ENCODE measurements around the gene GPBAR1. TPM values are rescaled to one million over a fixed set of nuclear protein-coding genes. Genes with fewer than 3 reads are reported as not detected.

GPBAR1 gene
- polyA plus RNA-seq, 1 of the 3 experiments (the other 2 are of a cell fraction) = 0.13 TPM

- Histone ChIP-seq H3K27ac (ENCODE audit: low read depth in 2 of 2, low read length in 1 of 2) (no peak overlapping the region), H3K79me2 (ENCODE audit: insufficient read depth) (no peaks in the 10 kb centered on the region), H3K9ac (no peak overlapping the region), H3K4me1 (ENCODE audit: control insufficient read depth in 1 of 2, insufficient read depth in 2 of 2, low read depth in 1 of 2, low read length in 1 of 2) (peaks cover 0 to 5% of the 10 kb centered on the region in 2 experiments; a peak in 1 of 4 replicates), H3K4me2 (no peak overlapping the region), H3K9me2 (no peaks in the 10 kb centered on the region), H3K36me3 (replicated peaks in 1 of 2; ENCODE audit: control insufficient read depth in 1 of 2, insufficient read depth in 2 of 2, low read length in 1 of 2) (no peaks in the 10 kb centered on the region), H2AFZ (ENCODE audit: low read depth) (no peak overlapping the region), H3F3A (replicated peaks; ENCODE audit: insufficient read depth) (no peaks in the 10 kb centered on the region), H3K4me3 (ENCODE audit: low read depth in 2 of 2, low read length in 1 of 2) (no peak overlapping the region), H3K27me3 (ENCODE audit: insufficient read depth) (no peaks in the 10 kb centered on the region), H3K9me3 (no peaks in the 10 kb centered on the region), H4K20me1 (ENCODE audit: insufficient read depth) (no peaks in the 10 kb centered on the region)
- ChIA-PET CTCF (interaction anchor here (1.8 to 2.7 kb wide), 2 partner anchors 22 to 62 kb away, joined by 5 to 13 read pairs; partner anchors contain the start of gene CATIP), POLR2A (no interaction called here)
- TF ChIP-seq FOSL2 (IDR thresholded peaks at IDR 0.05; ENCODE audit: borderline replicate concordance, low read depth) = no peak
- TF ChIP-seq FOXM1 (IDR thresholded peaks at IDR 0.05; ENCODE audit: low read depth) = no peak
- no peak for TF ChIP-seq SMC3 (IDR thresholded peaks at IDR 0.05; ENCODE audit: low read depth, low read length)
- TF ChIP-seq TAF1 (IDR thresholded peaks at IDR 0.05; ENCODE audit: borderline replicate concordance, low read depth, low read length) = no peak
- TF ChIP-seq, protein P1, sequence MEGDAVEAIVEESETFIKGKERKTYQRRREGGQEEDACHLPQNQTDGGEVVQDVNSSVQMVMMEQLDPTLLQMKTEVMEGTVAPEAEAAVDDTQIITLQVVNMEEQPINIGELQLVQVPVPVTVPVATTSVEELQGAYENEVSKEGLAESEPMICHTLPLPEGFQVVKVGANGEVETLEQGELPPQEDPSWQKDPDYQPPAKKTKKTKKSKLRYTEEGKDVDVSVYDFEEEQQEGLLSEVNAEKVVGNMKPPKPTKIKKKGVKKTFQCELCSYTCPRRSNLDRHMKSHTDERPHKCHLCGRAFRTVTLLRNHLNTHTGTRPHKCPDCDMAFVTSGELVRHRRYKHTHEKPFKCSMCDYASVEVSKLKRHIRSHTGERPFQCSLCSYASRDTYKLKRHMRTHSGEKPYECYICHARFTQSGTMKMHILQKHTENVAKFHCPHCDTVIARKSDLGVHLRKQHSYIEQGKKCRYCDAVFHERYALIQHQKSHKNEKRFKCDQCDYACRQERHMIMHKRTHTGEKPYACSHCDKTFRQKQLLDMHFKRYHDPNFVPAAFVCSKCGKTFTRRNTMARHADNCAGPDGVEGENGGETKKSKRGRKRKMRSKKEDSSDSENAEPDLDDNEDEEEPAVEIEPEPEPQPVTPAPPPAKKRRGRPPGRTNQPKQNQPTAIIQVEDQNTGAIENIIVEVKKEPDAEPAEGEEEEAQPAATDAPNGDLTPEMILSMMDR (IDR thresholded peaks at IDR 0.05) = no peak
- no peak for TF ChIP-seq MAX (IDR thresholded peaks at IDR 0.05; ENCODE audit: low read depth)
- TF ChIP-seq EP300 (IDR thresholded peaks at IDR 0.05; ENCODE audit: borderline replicate concordance in 1 of 2, low read depth in 1 of 2, low read length in 1 of 2) = no peak
- TF ChIP-seq POLR2AphosphoS5 (IDR thresholded peaks at IDR 0.05; ENCODE audit: low read depth, low read length) = no peak
- no peak for TF ChIP-seq ELF1 (IDR thresholded peaks at IDR 0.05)
- TF ChIP-seq RCOR1 (IDR thresholded peaks at IDR 0.05; ENCODE audit: low read length) = no peak
- TF ChIP-seq, protein P2, sequence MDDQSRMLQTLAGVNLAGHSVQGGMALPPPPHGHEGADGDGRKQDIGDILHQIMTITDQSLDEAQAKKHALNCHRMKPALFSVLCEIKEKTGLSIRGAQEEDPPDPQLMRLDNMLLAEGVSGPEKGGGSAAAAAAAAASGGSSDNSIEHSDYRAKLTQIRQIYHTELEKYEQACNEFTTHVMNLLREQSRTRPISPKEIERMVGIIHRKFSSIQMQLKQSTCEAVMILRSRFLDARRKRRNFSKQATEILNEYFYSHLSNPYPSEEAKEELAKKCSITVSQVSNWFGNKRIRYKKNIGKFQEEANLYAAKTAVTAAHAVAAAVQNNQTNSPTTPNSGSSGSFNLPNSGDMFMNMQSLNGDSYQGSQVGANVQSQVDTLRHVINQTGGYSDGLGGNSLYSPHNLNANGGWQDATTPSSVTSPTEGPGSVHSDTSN (IDR thresholded peaks at IDR 0.05) = no peak
- no peak for TF ChIP-seq SIN3A (IDR thresholded peaks at IDR 0.05; ENCODE audit: borderline replicate concordance, low read depth, low read length)
- no peak for DNase-seq
- WGBS (ENCODE audit: low lambda C conversion rate) = 80% methylated on average over 5 of the region's 5 CpGs
These were observed 33.7 kb downstream of the GPBAR1 start for GRCh38 chr2:218294430-218295022.

DNA sequence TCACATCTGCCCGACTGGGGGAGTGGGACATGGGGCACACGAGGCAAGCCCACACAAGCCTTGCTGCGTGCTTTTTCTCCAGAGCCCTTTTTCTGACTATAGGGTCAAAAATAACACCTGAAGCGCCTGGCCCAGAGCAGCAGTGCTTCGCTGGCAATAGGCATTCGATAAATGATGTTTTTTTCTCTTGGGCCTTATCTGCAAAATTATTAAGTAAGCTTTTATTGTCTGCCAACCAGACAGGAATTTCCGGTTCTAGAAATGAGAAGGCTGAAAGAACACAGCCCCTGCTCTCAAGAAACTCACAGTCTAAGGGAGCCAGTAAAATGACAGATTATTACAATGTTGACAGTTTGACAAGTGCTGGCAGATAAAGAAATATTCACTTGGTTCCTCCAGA is 34.2 kb downstream of the GPBAR1 start:
- no peak for DNase-seq
- no peak overlapping the region for H3K9ac ChIP-seq

More for the DNA sequence above, 34.2 kb downstream of the GPBAR1 start:
- peaks cover 0 to 5% of the 10 kb centered on the region in 2 experiments; a peak in 1 of 4 replicates for H3K4me1 ChIP-seq (ENCODE audit: control insufficient read depth in 1 of 2, insufficient read depth in 2 of 2, low read depth in 1 of 2, low read length in 1 of 2)
- H3K4me2 ChIP-seq = no peak overlapping the region
- no peaks in the 10 kb centered on the region for H3K9me3 ChIP-seq
- TF ChIP-seq TCF12 (IDR thresholded peaks at IDR 0.05) (no peak), REST (IDR thresholded peaks at IDR 0.05; ENCODE audit: low read depth, low read length) (no peak), TEAD4 (IDR thresholded peaks at IDR 0.05; ENCODE audit: borderline replicate concordance, insufficient read depth) (no peak), USF2 (IDR thresholded peaks at IDR 0.05; ENCODE audit: borderline replicate concordance, low read depth, low read length) (no peak), GABPA (IDR thresholded peaks at IDR 0.05; ENCODE audit: low read depth) (no peak), EP300 (IDR thresholded peaks at IDR 0.05; ENCODE audit: borderline replicate concordance in 1 of 2, low read depth in 1 of 2, low read length in 1 of 2) (no peak), RAD21 (IDR thresholded peaks at IDR 0.05; ENCODE audit: low read length) (no peak), RXRA (IDR thresholded peaks at IDR 0.05; ENCODE audit: borderline replicate concordance, low read depth) (no peak)
- ChIA-PET CTCF (interaction anchor here (1.8 to 2.7 kb wide), 2 partner anchors 22 to 62 kb away, joined by 5 to 13 read pairs; partner anchors contain the start of gene CATIP), POLR2A (no interaction called here)
- no peaks in the 10 kb centered on the region for H3K79me2 ChIP-seq (ENCODE audit: insufficient read depth)
- H4K20me1 ChIP-seq (ENCODE audit: insufficient read depth) = no peaks in the 10 kb centered on the region
- H3K36me3 ChIP-seq (replicated peaks in 1 of 2; ENCODE audit: control insufficient read depth in 1 of 2, insufficient read depth in 2 of 2, low read length in 1 of 2) = no peaks in the 10 kb centered on the region
- 78% methylated on average over 7 of the region's 7 CpGs for WGBS (ENCODE audit: low lambda C conversion rate)
- H3F3A ChIP-seq (replicated peaks; ENCODE audit: insufficient read depth) = no peaks in the 10 kb centered on the region
- no peak overlapping the region for H3K4me3 ChIP-seq (ENCODE audit: low read depth in 2 of 2, low read length in 1 of 2)
- no peak overlapping the region for H3K27ac ChIP-seq (ENCODE audit: low read depth in 2 of 2, low read length in 1 of 2)
- no peak overlapping the region for H2AFZ ChIP-seq (ENCODE audit: low read depth)
- H3K27me3 ChIP-seq (ENCODE audit: insufficient read depth) = no peaks in the 10 kb centered on the region
- H3K9me2 ChIP-seq = no peaks in the 10 kb centered on the region

All from SK-N-SH (cell line).